HL-60 (cell line): Measurements from ENCODE around the gene AP3M1.

Source experiments
- GABPA ChIP-seq: IDR thresholded peaks from 2 replicates; pipeline ENCODE4 v1.6.1; 2012; ENCODE audit warnings: low read depth
- POLR2AphosphoS5 ChIP-seq: IDR thresholded peaks from 2 replicates; pipeline ENCODE4 v1.6.1; 2012; ENCODE audit warnings: low read depth
- TF ChIP-seq, protein P1 (sequence below): IDR thresholded peaks from one replicate; pipeline ENCODE4 v1.5.1; 2011; ENCODE audit warnings: low read length, control low read depth, inconsistent platforms; ENCODE audit not compliant: insufficient read depth
- TF ChIP-seq, protein P2 (sequence below): IDR thresholded peaks from 2 replicates; pipeline ENCODE4 v1.6.1; 2012; ENCODE audit warnings: low read depth; ENCODE audit not compliant: insufficient replicate concordance

DNA sequence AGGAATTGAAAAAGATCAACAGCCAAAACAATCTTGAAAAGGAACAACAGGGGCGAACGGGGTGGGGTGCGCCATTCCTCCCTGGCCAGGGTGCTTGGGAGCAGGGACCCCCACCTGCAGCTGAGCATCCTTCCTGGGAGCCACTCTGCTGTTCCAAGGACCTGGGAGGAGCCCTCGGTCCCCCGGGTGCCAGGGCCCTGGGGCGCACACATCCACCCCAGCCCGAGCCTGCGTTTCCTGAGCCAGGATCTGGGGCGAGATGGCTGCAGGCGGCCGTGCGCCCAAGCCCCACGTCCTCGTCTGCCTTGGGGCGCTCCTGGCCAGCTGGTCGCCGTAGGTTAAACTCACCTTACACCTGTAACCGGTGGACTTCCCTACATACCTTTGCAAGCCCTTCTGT is 10.6 kb downstream of the AP3M1 start:
- TF ChIP-seq, protein P1, sequence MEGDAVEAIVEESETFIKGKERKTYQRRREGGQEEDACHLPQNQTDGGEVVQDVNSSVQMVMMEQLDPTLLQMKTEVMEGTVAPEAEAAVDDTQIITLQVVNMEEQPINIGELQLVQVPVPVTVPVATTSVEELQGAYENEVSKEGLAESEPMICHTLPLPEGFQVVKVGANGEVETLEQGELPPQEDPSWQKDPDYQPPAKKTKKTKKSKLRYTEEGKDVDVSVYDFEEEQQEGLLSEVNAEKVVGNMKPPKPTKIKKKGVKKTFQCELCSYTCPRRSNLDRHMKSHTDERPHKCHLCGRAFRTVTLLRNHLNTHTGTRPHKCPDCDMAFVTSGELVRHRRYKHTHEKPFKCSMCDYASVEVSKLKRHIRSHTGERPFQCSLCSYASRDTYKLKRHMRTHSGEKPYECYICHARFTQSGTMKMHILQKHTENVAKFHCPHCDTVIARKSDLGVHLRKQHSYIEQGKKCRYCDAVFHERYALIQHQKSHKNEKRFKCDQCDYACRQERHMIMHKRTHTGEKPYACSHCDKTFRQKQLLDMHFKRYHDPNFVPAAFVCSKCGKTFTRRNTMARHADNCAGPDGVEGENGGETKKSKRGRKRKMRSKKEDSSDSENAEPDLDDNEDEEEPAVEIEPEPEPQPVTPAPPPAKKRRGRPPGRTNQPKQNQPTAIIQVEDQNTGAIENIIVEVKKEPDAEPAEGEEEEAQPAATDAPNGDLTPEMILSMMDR, result no peak
- TF ChIP-seq, protein P2, sequence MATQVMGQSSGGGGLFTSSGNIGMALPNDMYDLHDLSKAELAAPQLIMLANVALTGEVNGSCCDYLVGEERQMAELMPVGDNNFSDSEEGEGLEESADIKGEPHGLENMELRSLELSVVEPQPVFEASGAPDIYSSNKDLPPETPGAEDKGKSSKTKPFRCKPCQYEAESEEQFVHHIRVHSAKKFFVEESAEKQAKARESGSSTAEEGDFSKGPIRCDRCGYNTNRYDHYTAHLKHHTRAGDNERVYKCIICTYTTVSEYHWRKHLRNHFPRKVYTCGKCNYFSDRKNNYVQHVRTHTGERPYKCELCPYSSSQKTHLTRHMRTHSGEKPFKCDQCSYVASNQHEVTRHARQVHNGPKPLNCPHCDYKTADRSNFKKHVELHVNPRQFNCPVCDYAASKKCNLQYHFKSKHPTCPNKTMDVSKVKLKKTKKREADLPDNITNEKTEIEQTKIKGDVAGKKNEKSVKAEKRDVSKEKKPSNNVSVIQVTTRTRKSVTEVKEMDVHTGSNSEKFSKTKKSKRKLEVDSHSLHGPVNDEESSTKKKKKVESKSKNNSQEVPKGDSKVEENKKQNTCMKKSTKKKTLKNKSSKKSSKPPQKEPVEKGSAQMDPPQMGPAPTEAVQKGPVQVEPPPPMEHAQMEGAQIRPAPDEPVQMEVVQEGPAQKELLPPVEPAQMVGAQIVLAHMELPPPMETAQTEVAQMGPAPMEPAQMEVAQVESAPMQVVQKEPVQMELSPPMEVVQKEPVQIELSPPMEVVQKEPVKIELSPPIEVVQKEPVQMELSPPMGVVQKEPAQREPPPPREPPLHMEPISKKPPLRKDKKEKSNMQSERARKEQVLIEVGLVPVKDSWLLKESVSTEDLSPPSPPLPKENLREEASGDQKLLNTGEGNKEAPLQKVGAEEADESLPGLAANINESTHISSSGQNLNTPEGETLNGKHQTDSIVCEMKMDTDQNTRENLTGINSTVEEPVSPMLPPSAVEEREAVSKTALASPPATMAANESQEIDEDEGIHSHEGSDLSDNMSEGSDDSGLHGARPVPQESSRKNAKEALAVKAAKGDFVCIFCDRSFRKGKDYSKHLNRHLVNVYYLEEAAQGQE, result no peak
- TF ChIP-seq POLR2AphosphoS5 (no peak), GABPA (no peak)
